Stimulated activated CD8-positive, alpha-beta memory T cell treated with anti-CD3 and anti-CD28 coated beads, Interleukin-12 subunit alpha, Interleukin-12 subunit beta, amount 100 ng/mL, for 24 hours (primary cell): Measurements from ENCODE around the gene CNTNAP1.

Experiments used
- DNase-seq: peaks from one replicate; pipeline ENCODE4 v3.0.0-alpha.2; 2020; ENCODE audit errors: extremely low read depth

CNTNAP1 gene

DNA sequence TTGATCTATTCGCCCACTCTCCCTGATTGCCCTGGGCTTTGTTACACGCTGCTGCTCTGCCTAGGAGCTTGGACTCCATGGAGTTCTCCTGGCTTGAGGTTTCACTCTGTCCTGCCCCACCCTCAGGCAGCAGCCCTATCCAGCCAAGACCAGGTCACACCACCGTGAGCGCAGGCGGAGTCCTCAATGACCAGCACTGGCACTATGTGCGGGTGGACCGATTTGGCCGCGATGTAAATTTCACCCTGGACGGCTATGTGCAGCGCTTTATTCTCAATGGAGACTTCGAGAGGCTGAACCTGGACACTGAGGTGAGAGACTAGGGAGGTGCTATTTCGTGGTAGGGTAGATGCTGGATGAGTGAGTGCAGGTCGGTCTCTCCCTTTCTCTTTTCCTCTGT lies 3.5 kb downstream of the CNTNAP1 start:
- no peak for DNase-seq

- DNase-seq, result no peak
These were observed 4.3 kb downstream of the CNTNAP1 start for GRCh38 chr17:42686520-42687128.

GRCh38 chr17:42687707-42688320 lies 5.5 kb downstream of the CNTNAP1 start:
- no peak for DNase-seq

DNA sequence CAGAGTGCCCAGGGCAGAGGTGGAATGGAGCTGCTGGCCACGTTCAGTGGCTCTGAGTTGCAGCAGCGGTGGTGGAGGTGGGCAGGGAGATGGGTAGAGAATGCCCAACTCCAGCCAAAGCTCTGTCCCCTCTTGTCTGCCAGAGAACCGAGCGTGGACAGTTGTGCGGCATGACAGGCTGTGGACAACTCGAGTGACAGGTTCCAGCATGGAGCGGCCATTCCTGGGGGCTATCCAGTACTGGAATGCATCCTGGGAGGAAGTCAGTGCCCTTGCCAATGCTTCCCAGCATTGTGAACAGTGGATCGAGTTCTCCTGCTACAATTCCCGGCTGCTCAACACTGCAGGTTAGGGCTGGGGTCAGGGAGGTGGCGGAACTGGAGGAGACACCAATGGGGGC lies 8.3 kb downstream of the CNTNAP1 start:
- no peak for DNase-seq

- no peak for DNase-seq
These were observed 8.8 kb downstream of the CNTNAP1 start for GRCh38 chr17:42691021-42691545.

GRCh38 chr17:42692489-42692888 lies 10.2 kb downstream of the CNTNAP1 start:
- no peak for DNase-seq

DNA sequence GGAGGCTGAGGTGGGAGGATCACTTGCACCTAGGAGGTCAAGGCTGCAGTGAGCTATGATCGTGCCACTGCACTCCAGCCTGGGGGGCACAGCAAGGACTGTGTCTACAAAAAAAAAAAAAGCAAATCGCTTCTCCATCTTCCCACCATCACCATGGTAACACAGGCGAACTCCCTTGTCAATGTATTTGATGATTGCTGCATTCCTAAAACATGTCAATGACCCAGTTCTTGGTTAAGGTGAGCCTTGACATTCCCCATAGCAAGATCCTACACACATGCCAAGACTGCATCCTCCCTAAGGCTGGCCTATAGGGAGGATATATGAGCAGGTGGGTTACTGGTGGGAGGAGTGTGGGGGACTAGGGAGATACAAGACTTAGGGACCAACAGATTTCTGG lies 12.2 kb downstream of the CNTNAP1 start:
- no peak for DNase-seq

DNA sequence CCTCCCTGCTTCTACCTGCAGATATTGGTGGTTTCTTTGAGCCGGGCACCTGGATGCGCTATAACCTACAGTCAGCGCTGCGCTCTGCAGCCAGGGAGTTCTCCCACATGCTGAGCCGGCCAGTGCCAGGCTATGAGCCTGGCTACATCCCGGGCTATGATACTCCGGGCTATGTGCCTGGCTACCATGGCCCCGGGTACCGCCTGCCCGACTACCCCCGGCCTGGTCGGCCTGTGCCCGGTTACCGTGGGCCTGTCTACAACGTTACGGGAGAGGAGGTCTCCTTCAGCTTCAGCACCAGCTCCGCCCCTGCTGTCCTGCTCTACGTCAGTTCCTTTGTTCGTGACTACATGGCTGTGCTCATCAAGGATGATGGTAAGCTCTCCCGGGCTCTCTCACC lies 13.2 kb downstream of the CNTNAP1 start:
- DNase-seq, result no peak

DNA sequence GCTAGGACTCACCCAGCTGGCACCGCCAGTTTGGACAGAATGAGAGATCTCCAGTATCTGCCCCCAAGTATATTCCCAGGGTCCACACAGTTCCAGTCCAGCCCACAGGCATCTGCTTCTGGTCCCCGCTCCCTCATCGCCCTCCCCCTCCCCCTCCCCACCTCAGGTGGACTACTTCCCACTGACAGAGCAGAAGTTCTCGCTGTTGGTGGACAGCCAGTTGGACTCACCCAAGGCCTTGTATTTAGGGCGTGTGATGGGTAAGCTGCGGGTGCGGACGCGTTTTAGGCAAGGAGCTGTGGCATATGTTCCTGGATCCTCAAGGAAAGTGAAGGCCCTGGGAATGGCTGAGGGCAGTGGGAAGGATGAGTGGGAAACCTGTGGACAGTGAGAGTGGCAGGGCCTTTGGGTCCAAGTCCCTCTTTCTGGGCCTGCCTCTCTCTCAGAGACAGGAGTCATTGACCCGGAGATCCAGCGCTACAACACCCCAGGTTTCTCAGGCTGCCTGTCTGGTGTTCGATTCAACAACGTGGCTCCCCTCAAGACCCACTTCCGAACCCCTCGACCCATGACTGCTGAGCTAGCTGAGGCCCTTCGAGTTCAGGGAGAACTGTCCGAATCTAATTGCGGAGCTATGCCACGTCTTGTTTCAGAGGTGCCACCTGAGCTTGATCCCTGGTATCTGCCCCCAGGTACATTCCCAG lies 14.9 kb downstream of the CNTNAP1 start:
- no peak for DNase-seq

DNA sequence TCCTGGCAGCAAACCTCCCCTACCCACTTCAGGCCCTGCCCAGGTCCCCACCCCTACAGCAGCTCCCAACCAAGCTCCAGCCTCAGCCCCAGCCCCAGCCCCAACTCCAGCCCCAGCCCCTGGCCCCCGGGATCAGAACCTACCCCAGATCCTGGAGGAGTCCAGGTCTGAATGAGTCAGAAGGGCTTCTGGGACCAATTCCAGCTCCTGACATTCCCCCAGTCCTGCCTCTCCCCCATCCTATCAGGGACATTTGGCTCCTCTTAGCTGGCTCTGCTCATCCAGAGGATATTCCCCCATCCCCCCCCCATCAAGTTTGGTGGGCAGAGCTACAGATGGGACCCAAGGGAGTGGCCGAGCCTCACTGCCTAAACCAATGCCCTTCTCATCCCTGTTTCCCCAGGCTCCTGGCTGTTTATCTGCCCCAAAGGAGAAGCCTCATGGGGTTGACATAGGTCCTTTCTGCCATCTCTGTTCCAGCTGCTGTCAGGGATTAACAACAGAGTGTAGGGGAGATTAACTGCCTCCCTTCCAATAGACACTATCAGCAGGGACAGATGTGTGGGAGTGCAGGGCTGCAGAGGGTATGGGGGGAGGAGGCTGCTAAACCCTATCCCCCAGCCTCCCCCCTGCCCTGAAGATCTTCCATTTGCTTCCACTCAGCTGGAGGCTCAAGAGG lies 16.5 kb downstream of the CNTNAP1 start:
- no peak for DNase-seq

DNA sequence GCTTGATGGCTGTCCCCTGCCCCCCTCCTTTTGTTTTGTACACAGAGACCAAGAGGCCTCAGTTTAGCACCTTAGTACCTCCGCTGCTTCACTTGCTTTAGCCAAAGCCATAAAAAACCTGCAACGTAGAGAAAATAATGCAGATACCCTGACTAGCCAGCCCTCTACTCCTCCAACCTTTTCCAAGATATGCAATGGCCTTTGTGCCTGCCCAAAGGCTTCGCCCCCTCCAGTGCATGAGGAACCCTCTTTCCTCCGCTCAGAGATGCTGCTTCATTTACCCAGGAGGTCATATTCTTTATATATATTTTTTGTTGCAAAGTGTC lies 17.0 kb downstream of the CNTNAP1 start:
- DNase-seq, result no peak

DNA sequence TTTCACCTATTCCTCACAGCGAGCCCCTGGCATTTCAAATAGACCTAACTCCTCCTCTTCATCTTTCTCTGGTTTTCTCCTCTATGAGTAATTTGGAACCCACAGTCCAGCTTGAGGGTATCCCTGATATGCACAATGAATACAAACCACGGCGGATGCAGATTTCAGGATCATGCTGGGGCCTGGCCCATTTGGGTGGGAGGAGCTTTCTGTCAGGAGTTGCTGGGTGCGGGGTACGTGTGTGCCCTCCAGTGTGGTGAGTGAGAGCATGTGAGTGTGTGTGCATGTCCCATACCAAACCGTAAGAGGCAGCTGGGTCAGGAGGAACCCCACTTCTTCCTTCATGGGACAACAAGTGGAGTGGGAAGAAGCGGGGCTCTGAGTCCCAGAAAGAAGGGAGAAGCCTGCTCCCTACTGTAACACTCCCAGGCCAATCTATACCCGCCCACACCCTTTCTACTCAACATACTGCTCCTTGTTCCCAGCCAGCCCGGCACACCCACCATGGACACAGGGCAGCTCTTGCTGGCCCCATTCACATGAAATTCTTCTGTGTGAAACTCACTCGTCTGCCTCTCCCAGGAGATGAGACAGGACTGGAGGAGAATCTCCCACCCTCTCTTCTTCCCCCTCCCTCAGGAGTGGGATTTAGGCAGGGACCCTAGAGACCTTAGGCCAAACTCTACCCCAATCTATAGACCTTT lies 18.4 kb downstream of the CNTNAP1 start:
- no peak for DNase-seq

DNA sequence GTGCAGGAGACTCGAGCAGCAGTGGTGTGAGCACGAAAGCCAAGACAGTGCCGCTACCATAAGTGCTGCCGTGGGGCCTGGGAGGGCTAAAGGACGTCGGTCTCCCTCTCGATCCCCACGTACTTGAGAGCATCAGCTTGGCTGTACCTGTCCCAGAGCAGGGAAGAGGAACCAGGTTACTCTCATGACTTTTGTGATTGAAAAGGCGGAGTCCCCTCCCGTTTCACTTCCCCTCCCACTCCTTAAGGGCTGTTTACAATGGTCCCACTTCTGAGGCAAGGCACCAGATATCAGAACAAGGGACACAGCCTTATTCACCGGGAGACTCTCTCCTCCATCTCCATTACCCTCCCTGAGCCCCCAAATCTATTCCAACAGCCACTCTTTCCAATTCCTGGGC lies 20.1 kb downstream of the CNTNAP1 start:
- no peak for DNase-seq

GRCh38 chr17:42704490-42704836 lies 22.1 kb downstream of the CNTNAP1 start:
- no peak for DNase-seq

DNA sequence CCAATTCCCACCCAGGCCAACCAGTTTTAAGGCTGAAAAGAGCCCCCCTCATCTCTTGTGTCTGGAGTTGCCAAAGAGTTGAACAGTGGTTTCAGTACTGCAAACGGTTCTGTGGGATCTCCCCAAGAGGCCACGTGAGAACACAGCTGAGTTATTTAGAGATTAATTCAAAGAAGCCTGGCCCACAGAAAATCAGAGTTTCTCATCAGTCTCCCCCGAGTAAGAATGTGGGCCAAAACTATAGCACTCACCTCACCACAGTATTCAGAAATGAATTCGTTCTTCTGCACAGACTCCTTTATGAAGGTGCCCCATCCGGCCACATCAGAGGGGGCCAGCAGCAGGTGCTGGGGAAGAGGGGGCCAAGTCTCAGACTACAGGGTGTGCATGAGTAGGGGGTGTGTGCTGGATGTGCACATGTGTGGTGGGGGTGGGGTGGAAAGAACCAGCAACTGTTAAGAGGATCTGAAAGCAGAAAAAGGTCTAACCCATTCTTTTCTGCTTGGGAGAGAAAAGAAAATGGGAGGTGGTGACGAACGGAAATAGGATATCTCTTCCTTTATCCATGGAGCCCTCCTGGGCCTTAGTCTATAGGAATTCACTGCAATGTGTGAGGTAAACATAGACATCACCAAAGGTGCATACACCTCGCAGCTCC lies 22.6 kb downstream of the CNTNAP1 start:
- no peak for DNase-seq

- no peak for DNase-seq
These were observed 24.4 kb downstream of the CNTNAP1 start for GRCh38 chr17:42706732-42707131.

DNA sequence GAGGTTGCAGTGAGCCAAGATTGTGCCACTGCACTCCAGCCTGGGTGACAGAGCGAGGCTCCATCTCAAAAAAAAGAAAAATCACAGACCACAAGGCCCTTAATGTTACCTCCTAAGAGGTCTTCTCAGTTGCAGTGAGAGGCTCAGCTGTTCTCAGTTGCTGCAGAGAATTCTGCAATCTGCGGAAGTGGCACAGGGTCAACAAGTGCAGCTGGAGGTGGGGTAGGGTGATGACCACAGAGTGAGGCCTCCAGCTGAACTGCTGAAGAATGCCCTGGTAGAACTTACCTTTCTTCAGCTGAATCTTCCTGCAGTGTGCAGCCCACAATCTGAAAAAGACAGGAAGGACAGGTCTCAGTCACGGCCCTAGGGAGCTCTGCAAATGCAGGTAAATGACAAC lies 26.3 kb downstream of the CNTNAP1 start:
- DNase-seq, result no peak

DNA sequence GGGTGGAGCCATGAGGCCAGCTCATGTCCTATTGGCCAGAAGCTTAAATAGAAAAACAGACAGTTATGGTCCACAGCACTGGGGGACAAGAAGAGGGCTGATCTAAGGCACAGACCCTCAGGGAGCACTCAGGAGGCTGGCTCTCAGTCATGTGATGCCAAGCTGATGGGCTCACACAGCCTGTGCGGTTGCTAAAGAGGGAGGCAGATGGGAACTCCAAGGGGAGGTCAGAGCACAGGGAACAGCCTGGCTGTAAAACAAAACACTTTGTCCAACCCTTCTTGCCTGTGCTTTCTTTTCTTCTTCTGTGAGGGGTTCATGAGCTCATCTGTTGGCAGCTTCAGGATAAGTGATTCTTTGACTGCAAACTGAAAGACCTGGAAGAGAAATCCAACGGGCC lies 27.2 kb downstream of the CNTNAP1 start:
- no peak for DNase-seq

- no peak for DNase-seq
These were observed 38.8 kb downstream of the CNTNAP1 start for GRCh38 chr17:42720996-42721583.

- DNase-seq, result no peak
These were observed 41.3 kb downstream of the CNTNAP1 start for GRCh38 chr17:42723636-42724035.

DNA sequence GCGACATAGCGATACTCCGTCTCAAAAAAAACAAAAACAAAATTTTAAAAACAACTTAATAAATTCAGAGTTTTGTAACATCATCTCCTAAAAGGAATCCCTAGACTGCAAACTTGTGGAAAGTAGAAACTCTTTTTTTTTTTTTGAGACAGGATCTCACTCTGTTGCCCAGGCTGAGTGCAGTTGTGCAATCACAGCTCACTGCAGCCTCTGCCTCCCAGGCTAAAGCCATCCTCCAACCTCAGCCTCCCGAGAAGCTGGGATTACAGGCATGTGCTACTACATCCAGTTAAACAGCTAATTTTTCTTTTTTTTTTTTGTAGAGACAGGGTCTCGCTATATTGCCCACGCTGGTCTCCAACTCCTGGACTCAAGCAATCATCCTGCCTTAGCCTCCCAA lies 42.8 kb downstream of the CNTNAP1 start:
- no peak for DNase-seq
